NT2/D1 (cell line): ENCODE data around the gene TOR3A.

Experiments
- SUZ12 ChIP-seq: IDR thresholded peaks from 2 replicates; pipeline ENCODE4 v1.6.1; 2011; ENCODE audit not compliant: insufficient read length, insufficient read depth; ENCODE audit errors: extremely low read depth
- ZNF274 ChIP-seq: IDR thresholded peaks from 2 replicates; pipeline ENCODE4 v1.6.1; 2011; ENCODE audit warnings: mild to moderate bottlenecking, low read depth, low read length

DNA sequence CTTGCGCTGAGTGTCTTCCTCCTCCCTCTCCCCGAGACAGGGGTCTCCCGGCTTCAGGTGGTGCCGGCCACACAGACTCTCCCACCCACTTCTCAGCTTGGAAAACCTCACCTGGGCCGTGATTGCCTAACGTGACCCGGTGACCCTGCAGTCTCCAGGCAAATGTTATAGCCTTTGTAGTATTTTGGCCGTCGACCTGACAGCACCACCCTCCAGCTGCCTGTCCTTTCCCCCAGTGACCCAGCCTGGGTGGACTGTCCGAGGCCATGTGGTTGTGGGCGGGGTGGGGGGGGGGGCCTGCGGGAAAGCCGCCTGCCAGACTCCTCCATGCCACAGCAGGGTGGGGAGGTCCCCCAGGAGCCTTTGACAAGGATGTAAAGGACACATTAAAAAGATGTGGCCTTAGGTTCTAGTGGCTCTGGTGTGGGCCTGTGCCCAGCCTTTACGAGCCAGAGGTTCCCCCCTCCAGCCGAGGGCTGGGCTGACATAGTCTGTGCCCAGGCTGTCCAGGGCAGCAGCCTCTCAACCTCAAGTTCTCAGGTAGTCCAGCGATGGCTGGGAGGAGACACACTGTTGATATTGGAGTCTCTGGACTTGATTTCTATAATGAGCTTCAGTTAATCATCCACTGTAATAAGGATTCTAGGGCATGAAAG, 8.1 kb downstream of the TOR3A start:
- TF ChIP-seq SUZ12 (no peak), ZNF274 (no peak)
